Glomerular visceral epithelial cell (primary cell): ENCODE results near the gene PDK2.

Experiments
- DNase-seq: peaks from one replicate; pipeline ENCODE4 v3.0.0-alpha.2; 2016; ENCODE audit errors: extremely low spot score

Gene PDK2

GRCh38 chr17:50100480-50100883, 5.3 kb downstream of the PDK2 start:
- no peak for DNase-seq

- DNase-seq: no peak
Measured at GRCh38 chr17:50100921-50101345, 5.8 kb downstream of the PDK2 start.

GRCh38 chr17:50101346-50102163, 6.4 kb downstream of the PDK2 start:
- no peak for DNase-seq

DNA sequence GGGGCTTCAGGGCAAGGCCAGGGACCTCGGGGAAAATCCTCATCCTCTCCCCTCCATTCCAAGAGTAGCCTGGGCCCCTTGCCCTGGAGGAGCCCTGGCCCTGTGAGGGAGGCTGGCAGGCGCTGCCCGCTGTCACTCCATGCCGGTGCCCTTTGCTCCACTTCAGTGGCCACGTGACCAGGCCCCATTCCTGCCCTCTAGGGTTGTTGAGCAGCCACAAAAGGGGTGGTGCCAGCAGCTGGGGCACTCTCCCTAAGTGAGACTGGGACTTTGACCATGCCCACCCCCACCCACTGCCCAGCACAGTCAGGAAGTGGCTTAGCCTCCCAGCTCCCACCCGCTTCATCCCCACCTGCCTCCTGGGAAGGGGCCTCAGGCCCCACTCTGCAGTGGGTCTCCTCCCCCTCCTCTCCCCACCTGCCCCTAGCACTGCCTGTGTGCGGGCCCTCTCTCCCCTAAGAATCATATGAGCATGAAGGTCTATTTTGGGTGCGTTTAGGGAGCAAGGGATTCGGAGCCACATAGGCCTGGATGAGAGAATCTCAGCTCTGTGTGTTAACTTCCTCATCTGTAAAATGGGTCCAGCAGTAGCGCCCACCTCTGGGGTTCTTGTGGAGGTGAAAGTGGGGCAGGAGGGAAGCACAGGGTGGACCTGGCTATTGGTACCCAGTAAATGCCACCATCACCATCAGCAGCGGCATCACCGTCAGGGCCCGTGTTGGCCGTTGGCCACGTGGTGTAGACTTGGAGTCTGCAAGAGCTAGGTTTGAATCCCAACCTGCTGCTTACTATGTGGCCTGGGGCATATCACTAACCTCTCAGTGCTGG, 7.2 kb downstream of the PDK2 start:
- DNase-seq: no peak

DNA sequence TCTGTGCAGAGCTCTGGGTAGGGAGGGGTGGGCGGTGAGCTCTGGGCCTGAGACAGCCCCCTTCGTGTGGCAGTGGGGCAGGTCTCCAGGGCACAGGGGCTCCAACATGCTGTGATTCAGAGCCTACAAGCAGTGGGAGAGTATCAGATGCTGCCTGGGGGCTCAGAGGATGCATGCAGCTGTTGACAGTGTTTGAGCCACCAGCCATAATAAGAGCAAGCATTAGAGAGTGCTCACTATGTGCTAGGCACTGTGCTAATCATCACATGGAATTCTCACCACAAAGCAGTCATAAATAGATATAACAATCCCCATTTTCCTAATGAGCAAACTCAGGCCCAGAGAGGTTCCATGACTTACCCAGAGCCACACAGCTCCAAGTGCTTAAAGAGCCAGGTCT, 8.1 kb downstream of the PDK2 start:
- no peak for DNase-seq

DNA sequence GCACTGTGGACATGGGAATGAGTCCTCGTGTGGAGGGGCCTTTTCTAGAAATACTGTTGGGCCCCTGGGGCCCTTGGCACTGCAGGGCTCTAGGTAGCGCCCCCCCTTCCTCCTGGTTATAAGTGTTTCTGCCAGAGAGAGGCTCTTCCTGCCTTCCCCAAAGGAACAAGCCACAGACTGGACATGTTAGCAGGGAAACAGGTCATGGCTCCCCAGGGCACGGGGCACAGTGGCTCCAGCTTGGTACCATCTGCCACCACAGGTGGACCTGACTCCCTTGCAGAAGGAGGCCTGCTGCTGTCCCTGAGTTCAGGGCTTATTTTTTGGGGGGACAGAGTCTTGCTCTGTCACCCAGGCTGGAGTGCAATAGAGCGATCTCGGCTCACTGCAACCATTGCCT, 8.8 kb downstream of the PDK2 start:
- DNase-seq: no peak

DNA sequence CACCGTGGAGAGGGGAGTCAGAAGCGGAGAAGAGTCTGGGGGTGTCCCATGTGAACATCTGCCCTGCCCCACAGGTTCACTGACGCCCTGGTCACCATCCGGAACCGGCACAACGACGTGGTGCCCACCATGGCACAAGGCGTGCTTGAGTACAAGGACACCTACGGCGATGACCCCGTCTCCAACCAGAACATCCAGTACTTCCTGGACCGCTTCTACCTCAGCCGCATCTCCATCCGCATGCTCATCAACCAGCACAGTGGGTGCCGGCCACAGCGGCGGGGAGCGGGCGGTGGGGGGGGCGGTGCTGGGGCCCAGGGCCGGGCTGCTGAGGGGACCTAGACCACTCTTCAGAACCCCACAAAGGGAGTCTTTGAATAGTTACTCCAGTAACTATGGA, 10.7 kb downstream of the PDK2 start:
- no peak for DNase-seq

- DNase-seq: no peak
Measured at GRCh38 chr17:50106393-50107131, 11.4 kb downstream of the PDK2 start.

DNA sequence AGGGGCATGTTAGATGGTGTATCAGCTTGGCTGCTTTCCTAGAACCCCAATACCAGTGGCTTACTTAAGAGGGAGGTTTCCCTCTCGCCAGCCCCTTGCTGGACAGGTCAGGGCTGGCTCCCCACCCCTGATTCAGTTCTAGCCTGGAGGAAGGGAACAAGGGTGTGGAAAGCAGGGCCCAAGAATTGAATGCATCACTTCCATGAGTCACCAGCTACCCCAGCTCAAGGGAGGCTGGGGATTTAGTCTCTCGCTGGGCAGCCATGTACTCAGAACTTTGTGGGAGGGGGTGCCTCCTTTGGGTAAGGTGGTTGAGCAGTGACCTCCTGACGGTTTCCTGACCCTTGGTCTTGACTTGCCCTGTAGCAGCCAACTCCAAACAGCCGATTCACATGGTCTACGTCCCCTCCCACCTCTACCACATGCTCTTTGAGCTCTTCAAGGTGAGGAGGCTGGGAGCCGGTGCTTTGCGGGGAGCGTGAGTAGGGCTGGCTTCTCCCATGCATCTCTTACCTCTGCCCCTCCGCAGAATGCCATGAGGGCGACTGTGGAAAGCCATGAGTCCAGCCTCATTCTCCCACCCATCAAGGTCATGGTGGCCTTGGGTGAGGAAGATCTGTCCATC, 12.8 kb downstream of the PDK2 start:
- DNase-seq: no peak

GRCh38 chr17:50108556-50108955, 13.4 kb downstream of the PDK2 start:
- DNase-seq: no peak

- DNase-seq: no peak
Measured at GRCh38 chr17:50109207-50109606, 14.1 kb downstream of the PDK2 start.

GRCh38 chr17:50109785-50110184, 14.6 kb downstream of the PDK2 start:
- DNase-seq: no peak

DNA sequence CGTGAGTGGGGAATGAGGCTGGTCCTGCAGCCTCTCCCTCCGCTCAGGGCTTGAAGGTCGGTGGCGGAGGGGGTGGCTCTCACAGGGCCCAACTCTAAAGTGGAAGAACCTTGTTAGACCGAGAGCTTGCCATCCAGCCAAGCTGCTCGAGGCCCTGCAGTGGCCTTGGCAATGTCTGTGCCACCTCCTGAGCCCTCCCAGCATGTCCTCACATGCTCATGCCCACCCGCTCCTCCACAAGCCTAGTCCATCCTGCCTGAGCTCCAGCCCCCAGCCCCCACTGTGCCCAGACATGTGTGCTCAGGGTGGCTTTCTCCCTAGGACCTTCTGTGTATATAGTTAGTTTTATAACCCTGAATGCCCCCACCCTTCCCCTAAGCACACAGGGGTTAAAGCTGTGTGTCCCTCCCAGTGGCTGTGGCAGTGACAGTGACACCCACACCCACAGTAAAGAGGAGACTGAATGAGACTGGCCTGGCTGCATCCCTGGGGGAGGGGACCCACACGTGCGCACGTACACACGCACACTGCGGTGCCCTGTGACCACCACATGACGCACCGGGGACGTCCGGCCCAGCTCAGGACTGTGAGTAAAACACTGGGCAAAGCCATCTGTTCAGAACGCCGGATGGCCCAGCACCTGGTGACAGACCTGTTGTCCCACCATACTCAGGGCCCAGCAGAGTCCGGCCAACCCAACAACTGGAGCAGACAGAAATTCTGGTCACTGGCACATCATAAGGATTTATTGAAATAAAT, 15.6 kb downstream of the PDK2 start:
- no peak for DNase-seq

DNA sequence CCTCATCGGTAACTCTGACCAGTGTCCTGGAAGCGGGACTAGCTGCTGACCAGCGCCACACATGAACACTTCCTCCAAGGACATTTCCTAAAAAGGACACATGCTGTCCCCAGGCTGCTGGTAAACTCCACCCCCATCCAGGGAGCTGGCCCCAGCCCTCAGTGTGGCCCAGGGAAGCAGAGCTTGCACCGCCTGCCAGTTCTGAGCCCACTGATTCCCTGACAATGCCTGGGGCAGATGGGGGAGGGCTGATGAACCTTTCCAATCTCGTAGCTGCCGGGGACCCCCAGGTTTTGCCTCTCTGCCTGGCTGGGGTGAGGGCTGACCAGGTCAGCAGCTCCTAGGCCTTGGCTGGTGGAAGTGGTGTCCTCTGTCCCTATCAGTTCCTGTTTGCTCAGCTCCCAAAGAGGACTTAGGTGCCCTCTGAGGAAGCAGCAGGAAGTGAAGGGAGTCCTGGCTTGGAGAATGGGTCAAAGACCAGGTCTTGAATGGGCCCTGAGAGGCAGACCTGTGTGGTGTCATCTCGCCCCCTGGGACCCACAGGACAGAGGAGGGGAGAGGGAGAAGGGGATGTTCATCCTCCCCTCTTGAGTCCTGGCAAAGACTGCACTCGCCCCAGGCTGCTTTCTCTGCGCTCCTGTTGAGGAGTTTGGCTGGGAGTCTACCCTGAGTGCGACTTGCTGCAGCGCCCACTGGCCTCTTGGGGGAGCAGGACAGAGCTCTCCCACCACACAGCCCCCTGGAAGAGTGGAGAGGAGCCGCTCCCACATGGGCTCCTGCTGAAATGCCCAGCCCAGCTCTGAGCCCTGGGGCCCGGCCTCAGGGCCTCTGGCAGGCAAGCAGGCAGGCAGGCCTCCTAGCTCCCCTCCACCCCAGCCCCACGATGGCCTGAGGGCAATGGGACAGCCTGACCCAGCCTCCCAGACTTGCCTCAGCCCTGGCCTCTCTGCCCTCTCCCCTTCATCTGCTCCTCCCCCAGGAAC, 16.8 kb downstream of the PDK2 start:
- no peak for DNase-seq

DNA sequence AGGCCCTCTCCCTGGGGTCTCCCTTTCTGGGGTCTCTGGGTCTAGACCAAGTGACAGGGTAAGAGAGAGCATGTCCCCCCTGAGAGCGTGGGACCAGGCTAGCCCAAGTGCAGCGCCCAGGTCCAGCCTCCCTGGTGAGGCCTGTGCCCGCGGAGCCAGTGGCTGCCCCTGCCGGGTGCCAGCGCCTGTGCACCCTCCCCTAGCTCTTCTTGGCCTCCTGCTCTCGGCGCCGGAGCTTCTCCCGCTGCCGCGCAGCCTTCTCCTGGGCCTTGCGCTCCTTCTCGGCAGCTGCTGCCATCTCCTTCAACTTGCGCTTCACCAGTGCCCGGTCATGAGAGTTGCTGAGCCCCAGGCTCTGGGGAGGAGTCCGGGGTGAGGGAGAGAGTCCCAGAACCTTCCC, 17.5 kb downstream of the PDK2 start:
- no peak for DNase-seq

DNA sequence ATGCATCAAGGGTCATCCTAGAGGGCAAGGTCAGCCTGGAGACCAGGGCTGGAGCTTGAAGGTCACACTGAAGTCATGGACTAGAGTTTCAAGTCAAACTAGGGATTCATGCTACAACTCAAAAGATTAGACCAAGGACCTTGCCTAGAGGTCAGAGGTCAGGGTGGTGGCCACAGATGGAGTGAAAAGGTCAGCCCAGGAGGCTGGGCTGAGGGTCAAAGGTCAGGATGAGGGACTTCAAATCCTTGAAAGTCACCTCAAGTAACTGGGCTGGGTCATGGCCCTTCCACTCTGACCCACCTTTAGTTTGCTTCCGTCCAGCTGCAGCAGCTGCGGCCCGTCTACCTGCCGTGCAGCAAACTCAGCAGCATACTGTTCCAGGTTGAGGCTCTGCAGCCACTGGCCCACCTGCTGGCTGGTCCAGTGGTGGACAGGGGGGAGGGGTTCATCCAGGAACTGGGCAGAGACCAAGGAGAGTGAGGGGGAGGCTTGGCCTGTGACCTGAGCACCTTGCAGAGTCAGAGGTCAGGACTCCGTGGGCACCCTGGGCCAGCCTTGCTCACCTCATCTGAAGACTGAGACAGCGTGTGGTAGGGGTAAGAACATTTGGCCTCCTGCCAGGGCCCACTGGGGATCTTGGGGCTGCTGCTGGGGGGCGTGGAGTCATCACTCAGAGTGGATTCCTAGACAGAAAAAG, 18.6 kb downstream of the PDK2 start:
- DNase-seq: no peak

GRCh38 chr17:50114401-50114800, 19.2 kb downstream of the PDK2 start:
- no peak for DNase-seq

GRCh38 chr17:50114849-50115357, 19.8 kb downstream of the PDK2 start:
- peak; percentile 57 for DNase-seq

DNA sequence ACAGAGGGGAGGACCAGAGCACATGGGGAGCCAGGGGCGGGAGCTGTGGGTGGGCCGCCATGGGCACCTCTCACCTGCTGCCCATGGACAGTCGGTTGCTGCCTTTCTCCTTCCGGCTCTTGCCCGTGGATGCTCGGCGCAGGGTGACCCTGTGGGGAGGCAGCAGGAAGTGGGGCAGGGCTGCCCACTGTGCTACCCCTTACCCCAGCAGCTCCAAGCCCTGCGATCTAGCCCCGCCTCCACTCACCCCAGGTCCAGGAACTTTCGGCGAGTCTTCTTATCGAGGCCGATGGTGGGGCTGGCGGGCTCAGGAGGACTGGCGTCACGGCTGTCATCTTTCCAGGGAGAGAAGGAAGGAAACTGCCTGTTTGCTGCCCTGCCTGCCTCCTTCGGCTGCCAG, 20.6 kb downstream of the PDK2 start:
- no peak for DNase-seq
